ENCODE data around the gene TRIP6.

GRCh38 chr7:100902638-100903037 lies 35.5 kb downstream of the TRIP6 start:
- TF ChIP-seq CTCF (IDR thresholded peaks at IDR 0.05 in 2 of 3, conservative IDR thresholded peaks at IDR 0.05 in 1 of 3; ENCODE audit: borderline replicate concordance in 1 of 3, insufficient read depth in 1 of 3, low read depth in 2 of 3, low read length in 2 of 3) (no peak), POLR2A (IDR thresholded peaks at IDR 0.05; ENCODE audit: borderline replicate concordance, extremely low read depth, insufficient read depth, insufficient read length) (no peak), REST (IDR thresholded peaks at IDR 0.05; ENCODE audit: low read depth) (no peak), EZH2phosphoT487 (IDR thresholded peaks at IDR 0.05; ENCODE audit: borderline replicate concordance) (no peak), MAX (IDR thresholded peaks at IDR 0.05) (no peak), TCF7L2 (IDR thresholded peaks at IDR 0.05; ENCODE audit: borderline replicate concordance, extremely low read depth, insufficient read depth, insufficient read length) (no peak), EZH2 (IDR thresholded peaks at IDR 0.05) (no peak), JUND (IDR thresholded peaks at IDR 0.05) (no peak), SP1 (IDR thresholded peaks at IDR 0.05; ENCODE audit: low read depth) (no peak), ZNF274 (IDR thresholded peaks at IDR 0.05; ENCODE audit: low read depth, low read length) (no peak), ZBTB33 (IDR thresholded peaks at IDR 0.05; ENCODE audit: extremely low read depth, insufficient replicate concordance, low read length) (no peak), YY1 (IDR thresholded peaks at IDR 0.05; ENCODE audit: extremely low read depth, insufficient replicate concordance, low read depth, low read length) (no peak), SIN3A (IDR thresholded peaks at IDR 0.05; ENCODE audit: low read depth) (no peak), RAD21 (IDR thresholded peaks at IDR 0.05; ENCODE audit: low read depth) (no peak)

All from HCT116 (cell line).